ENCODE measurements around the gene ZNF354C. TPM values are rescaled to one million over a fixed set of nuclear protein-coding genes. Genes with fewer than 3 reads are reported as not detected.
A peak's percentile ranks its signal among the peaks of the same experiment; 100 is the strongest.

Gene ZNF354C
- total RNA-seq, 2 donors from 2014 or later, result 6.3 to 6.7 TPM

GRCh38 chr5:179112469-179113142 is 52.4 kb downstream of the ZNF354C start:
- DNase-seq (ENCODE audit: low spot score), result peak; percentile 58
- intact Hi-C loops (cut with DNase I), result no loop called here

DNA sequence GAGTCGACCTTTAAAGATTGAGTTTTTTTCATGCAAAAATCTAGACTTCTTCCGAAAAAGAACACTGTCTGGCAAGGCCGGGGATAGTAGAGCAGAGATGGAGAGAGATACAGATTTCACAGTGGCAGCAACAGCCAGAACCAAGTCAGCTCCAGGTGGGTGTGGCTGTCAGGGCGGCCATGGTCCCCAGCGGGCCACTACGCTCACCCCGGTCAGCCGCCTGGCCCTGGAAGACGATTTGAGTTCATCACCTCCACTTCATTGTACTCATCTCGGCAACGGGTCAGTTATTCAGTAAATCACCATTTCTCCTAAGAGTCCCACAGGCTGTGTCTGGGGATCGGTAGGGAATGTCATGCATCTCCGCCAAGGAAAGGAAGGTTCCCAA is 53.0 kb downstream of the ZNF354C start:
- intact Hi-C loops (cut with DNase I), result no loop called here
- DNase-seq (ENCODE audit: low spot score), result peak; percentile 42

GRCh38 chr5:179113945-179114641 is 53.9 kb downstream of the ZNF354C start:
- intact Hi-C loops (cut with DNase I), result no loop called here
- DNase-seq (ENCODE audit: low spot score), result peak; percentile 49

DNA sequence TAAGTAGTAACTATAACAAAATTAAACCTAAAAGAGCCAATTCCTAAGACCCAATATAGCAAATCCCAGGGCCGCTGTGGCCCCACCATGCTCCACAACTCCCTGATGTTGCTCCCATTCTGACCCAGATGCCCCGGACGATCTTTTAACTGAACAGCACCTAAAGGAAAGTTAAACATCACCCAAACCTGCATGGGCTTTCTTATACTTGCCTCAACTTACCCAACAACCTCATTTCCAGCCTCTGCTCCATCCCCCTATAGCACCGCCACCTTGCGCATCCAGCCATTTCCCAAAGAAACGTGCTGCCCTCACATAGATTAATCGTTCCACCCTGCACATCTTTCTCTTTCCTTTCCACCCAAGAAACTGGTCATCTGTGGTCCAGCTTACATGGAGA is 54.6 kb downstream of the ZNF354C start:
- peak; percentile 44 for DNase-seq (ENCODE audit: low spot score)
- intact Hi-C loops (cut with DNase I), result no loop called here

- DNase-seq (ENCODE audit: low spot score), result no peak
These were observed 55.1 kb downstream of the ZNF354C start for GRCh38 chr5:179115307-179115706.

GRCh38 chr5:179115845-179116524 is 55.8 kb downstream of the ZNF354C start:
- intact Hi-C loops (cut with DNase I), result no loop called here
- DNase-seq (ENCODE audit: low spot score), result peak; percentile 45

More at GRCh38 chr5:179115307-179115706, 55.1 kb downstream of the ZNF354C start:
- intact Hi-C loops (cut with DNase I), result no loop called here

GRCh38 chr5:179118338-179118737 is 58.2 kb downstream of the ZNF354C start:
- intact Hi-C loops (cut with DNase I), result no loop called here

DNA sequence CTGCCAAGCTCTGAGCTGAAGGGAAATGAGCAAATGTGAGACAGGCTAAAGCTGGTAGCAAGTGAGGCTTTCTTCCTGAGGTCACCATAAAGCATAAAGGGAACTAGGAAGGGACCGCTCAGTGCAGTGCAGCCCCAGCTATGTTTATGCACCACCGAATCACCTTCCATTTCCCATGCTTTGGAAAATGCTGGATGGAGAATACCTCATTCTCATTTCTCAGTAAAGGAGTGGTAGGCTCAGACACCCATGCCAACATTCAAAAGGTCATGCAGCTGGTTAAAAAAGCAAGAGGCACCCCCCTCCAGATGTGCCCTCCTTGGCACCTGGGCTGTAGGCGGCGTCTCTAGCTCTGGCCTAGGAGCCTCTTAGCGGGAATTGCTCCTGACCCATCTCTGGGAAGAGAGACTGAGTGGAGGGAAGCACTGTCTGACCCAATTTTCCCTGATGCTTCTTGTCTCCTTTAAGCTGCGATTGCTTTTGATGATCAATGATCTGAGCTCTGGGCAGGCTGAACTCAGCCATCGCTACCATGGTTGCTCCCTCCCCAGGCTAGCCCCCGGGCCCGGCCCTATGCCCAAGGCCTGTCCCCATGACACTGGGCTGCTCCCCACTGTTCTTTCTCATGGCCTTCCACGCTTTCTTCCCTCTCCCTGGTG is 58.7 kb downstream of the ZNF354C start:
- intact Hi-C loops (cut with DNase I), result no loop called here
- peak; percentile 26 for DNase-seq (ENCODE audit: low spot score)

More at GRCh38 chr5:179118338-179118737, 58.2 kb downstream of the ZNF354C start:
- DNase-seq (ENCODE audit: low spot score), result no peak

DNA sequence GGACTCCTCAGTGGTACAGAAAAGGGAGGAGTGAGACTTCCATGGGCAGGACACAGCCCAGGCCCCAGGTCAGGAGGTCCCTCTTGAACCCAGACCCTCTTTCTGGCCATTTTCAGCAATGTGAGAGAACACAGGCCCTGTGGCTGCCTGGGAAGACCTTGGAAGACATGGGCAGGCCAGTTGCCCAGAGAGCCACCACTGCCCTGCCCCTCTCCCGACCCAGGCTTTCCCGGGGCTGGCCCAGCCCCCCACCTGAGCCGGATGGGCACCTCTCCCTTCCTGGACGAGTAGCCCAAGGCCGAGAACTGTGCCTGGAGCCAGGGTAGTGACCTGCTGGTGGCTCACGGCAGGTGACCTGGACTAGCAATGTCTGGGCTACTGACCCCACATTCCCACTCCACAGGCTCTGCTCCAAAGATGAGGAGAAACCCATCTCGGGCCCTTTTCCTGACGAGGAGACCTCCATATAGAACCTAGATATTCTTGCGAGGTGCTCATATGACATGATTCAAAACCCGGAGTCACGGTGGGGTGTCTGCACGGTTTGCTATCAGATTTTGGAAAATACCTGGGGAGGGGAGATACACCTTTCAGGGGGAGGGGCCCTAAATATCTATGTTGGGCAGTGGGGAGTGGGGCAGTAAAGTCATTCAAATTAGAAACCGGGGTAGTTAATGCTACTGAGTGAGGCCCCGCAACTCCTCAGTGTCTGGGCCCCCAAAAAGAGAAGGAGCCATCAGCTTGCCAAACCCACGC is 59.4 kb downstream of the ZNF354C start:
- peak; percentile 43 for DNase-seq (ENCODE audit: low spot score)

DNA sequence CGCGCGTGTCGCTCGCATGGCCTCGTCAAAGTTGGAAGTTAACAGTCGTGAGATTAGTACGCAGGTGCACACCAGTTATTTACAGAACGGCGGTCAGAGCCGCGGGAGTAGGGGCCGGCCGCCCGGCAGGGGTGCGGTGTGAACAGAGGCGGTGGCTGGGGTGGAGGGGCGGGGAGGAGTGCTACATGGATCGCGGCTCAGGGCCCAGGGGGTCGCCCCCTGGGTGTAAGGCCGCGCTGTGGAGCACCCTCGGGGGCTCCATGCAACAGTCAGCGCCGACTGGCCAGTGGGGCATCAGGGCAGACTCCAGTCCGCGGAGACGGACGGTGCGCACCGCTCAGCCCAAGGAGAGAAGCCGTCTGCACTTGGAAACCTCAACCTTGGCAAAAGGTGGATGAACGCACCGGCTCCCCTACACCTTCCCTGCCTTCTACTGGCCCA is 60.3 kb downstream of the ZNF354C start:
- peak; percentile 62 for DNase-seq (ENCODE audit: low spot score)
- intact Hi-C loops (cut with DNase I), result no loop called here

More for the DNA sequence above, 59.4 kb downstream of the ZNF354C start:
- intact Hi-C loops (cut with DNase I), result no loop called here

DNA sequence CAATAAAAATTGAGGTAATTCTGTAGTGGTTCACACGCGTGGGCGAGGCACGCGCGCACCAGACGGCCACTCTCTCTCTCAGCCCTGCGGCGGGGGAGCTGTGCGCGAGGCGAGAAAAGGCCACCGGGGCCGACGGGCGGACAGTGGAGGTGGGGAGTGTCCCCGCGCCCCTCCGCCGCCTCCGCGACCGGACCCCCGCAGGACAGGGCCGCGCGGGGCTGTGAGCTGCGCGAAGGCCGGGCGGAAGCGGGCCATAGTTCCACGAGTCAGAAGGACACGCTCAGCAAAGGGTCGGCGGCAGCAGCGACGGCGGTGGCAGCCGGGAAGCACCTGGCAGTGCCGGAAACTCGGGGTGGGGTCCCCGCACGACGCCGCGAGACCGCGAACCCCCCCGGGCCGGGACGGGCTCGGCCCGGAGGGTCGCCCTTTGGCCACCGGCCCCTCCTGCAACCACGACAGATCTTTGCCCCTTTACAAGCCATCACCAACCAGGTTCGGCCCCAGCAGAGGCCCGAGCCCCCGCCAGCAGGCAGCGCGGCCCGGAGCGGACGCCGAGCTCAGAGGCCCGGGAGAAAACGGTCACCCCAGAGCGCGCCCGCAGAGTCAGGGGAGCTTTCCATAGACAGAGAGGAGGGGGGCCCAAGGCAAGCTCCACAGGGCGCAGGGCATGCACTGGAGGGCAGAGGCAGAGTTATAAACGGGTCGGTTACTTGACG is 60.9 kb downstream of the ZNF354C start:
- DNase-seq (ENCODE audit: low spot score), result peak; percentile 74
- intact Hi-C loops (cut with DNase I), result no loop called here

DNA sequence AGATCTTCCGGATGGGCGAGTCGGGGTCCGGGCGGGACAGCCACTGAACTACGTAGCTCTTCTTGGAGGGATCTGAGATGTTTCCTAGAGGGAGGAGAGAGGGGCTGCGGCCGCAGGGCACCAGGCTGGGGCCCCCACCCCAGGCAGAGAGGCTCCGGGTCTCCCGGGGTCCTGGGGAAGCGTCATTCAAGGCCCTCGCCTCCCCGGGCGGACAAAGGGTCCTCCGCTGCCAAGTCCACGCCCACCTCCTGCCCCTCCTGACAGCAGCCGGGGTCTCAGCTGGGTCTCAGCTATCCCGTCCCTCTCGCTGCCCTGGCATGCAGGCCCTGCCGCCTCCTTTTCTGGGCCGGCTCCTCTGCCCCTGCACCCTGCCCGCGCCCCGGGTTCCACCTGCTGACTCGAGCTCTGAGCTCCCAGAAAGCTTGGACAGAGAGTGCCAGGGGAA is 61.5 kb downstream of the ZNF354C start:
- intact Hi-C loops (cut with DNase I), result no loop called here
- DNase-seq (ENCODE audit: low spot score), result peak; percentile 52

- DNase-seq (ENCODE audit: low spot score), result peak; percentile 69
- intact Hi-C loops (cut with DNase I), result no loop called here
These were observed 62.4 kb downstream of the ZNF354C start for GRCh38 chr5:179122411-179123108.

DNA sequence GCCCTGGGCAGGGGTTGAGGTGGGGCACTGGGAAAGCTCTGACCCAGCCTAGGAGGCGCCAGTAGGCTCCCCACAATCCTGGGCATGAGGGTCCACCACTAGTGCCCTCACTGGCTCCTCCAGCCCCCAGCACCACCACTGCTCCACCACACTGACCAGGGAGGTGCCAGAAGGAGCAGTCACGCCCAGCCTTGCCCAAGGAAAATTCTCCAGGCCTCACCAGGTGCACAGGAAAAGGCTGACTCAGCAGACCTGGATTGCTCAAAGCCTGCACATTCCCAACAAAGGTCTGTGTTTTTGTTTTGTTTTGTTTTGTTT is 62.9 kb downstream of the ZNF354C start:
- peak; percentile 61 for DNase-seq (ENCODE audit: low spot score)
- intact Hi-C loops (cut with DNase I), result no loop called here

GRCh38 chr5:179123491-179124272 is 63.5 kb downstream of the ZNF354C start:
- DNase-seq (ENCODE audit: low spot score), result peak; percentile 51
- intact Hi-C loops (cut with DNase I), result no loop called here

GRCh38 chr5:179124273-179124852 is 64.2 kb downstream of the ZNF354C start:
- DNase-seq (ENCODE audit: low spot score), result peak; percentile 76
- intact Hi-C loops (cut with DNase I), result no loop called here

Data from posterior vena cava (tissue), 2 donors.